ENCODE data around the gene SYT1.
"Not testable (repeated sequence)": the region's sequence is repeated elsewhere in the genome, so short reads cannot be mapped to it uniquely, and the experiment has no call there.

SYT1 gene

GRCh38 chr12:79156846-79157463 lies 292.4 kb downstream of the SYT1 start:
- no peak for DNase-seq

GRCh38 chr12:79161249-79161934 lies 296.8 kb downstream of the SYT1 start:
- no peak for DNase-seq

DNA sequence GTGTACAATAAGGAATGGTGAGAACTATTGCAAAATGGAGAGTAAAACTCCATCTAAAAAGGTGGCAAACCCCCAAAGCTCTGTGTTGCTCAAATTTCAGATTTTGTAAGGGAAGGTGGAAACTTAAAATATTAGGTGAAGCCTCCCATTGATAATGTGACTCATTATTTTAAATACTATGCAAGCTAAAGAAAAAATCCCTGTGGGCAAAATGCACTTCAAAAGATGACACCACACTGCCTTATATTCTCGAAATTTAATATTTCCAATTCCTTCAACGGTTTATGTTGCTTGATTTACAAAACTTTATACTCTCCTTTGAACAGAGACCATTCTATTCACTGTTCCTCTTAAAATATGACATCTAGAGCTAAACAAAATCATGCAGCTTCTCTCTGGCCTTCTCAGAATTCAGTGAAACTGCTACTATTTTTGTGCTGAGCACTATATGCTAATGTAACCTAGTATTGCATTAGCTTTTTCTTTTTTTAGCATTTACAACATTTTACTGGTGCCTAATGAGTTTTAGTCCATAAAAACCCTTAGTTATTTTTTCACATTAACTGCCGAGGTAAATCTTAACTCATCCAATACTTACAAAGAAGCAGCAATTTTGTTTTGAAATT lies 297.7 kb downstream of the SYT1 start:
- DNase-seq, result no peak

DNA sequence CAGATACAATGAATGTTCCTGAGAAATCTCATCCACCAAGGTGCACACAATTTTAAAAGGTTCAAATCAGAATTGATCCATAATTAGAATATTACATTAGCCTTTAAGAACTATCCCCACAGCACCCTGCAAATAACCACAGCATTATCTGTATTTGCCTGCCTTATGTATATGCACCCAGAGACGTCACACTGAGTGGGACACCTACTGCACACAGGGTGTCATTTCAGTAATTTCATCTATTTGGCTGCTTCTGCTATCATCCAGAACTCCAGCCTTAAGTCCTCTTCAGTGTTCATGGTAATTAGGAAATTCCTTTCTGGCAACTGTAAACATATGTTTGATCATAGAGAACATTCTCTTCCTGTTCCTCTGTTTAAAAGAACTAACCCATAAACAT lies 298.4 kb downstream of the SYT1 start:
- DNase-seq, result no peak

DNA sequence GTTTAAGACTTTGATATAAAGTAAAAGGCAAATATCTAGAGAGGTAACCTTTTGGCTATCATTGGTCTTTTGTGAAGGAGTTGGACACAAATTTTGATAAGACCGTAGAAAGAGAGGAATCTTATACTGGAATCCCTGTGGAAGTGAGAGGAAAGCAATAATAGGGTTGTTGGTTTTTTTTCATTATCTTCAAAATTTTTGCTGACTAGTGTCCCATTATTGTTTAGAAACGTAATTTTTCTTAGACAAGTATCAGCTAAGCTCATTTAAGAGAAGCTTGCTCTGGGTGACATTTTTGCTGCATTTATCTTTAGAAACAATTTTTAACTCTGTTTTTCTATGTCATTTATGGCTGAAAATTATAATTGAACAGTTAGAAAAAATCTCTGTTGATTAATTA lies 300.3 kb downstream of the SYT1 start:
- DNase-seq, result no peak

- DNase-seq, result no peak
Observed at GRCh38 chr12:79168687-79169086, 304.1 kb downstream of the SYT1 start.

DNA sequence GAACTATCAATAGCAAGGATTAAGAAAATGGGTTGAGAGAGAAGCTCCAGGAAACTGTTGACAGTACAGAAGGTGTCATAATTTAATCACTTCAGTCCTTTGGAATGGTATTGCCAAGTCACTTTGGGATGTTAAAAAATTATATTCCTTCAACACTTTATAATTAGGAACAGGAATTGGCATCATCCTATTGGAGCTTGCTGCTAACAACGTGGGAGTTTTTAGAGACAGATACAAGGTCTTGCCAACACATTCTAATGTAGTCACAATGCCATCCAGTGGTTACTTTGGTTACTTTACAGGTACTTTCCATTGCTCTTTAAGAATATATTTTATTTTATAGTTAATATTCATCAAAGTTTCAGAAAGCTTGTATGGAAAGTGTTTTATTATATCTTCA lies 310.1 kb downstream of the SYT1 start:
- DNase-seq, result peak; percentile 44

- DNase-seq, result peak; percentile 18
Observed at GRCh38 chr12:79183003-79183402, 318.4 kb downstream of the SYT1 start.

GRCh38 chr12:79183926-79184325 lies 319.4 kb downstream of the SYT1 start:
- DNase-seq, result peak; percentile 4

DNA sequence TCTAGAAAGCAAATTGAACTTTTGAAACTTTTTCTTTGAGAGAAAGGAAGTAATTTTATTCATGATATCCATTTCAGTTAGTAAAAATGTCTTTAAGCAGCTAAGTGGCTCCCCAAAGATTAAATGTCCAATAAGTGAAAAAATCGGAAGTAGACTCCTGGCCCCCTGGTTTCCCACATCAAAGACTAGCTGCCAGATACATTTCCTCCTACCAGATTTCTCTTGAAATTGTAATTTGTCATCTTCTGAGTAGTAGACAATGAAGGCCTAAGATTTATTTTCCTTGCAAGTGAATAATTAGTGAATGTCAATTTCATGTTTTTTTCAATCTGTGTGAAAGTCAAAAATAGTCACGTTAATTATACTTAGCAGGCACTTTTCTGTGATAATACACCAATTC lies 321.9 kb downstream of the SYT1 start:
- no peak for DNase-seq

DNA sequence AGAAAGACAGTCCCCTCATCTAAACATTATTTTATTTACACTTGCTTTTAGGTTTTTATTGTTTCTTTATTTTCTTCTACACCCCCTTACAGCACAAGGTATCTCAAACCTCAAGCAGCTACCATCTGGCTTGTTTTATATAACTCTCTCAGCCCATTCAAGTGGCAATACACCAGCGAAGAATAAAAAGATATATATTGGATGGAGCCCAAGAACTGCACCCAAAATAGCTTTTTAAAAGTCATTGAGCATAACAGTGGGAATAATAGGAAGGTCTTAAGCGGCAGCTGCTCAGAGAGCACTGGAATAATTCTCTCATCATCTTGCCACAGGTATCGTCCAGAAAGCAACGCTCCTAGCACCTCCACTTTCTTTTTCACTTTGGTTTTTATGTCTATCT lies 322.5 kb downstream of the SYT1 start:
- DNase-seq, result no peak

- no peak for DNase-seq
Observed at GRCh38 chr12:79191391-79191790, 326.8 kb downstream of the SYT1 start.

DNA sequence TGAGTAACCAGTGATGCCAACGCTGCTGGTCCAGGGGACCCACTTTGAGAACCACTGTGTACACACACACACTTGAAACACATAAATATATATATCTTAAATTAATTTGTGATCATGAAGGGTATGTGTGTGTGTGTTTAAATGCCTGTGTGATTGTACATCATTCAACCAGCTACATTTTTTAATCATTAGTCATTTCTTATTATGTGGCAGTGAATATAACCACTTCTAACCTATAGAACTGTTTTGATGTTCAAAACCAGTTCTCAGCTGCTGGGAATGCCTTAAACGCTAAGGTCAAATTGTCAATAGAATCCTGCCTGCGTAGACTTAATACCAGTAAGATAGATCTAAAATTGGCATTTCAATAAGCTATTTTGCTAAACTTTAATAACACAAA lies 330.0 kb downstream of the SYT1 start:
- peak; percentile 21 for DNase-seq

- no peak for DNase-seq
Observed at GRCh38 chr12:79199166-79199565, 334.6 kb downstream of the SYT1 start.

DNA sequence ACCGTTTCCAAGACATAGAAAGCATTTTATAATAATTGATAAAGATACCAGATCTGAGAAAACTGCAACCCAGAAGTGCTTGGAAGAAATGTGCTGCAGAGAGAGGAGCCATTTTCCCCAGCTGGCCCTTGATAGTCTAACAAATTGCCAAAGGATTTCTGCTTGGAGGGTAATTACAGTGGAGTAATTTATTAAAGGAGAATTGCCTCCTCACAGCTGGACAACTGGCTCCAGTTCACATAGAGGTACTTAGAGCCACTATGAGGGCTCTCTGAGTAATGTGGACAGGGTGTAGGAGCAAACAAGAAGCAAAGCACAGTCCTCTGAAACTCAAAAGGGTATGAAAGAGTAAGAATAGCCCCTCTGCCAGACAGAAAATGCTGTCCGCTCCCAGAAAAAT lies 335.6 kb downstream of the SYT1 start:
- DNase-seq, result no peak

GRCh38 chr12:79203058-79203647 lies 338.6 kb downstream of the SYT1 start:
- DNase-seq, result no peak

- no peak for DNase-seq
Observed at GRCh38 chr12:79206871-79207270, 342.3 kb downstream of the SYT1 start.

DNA sequence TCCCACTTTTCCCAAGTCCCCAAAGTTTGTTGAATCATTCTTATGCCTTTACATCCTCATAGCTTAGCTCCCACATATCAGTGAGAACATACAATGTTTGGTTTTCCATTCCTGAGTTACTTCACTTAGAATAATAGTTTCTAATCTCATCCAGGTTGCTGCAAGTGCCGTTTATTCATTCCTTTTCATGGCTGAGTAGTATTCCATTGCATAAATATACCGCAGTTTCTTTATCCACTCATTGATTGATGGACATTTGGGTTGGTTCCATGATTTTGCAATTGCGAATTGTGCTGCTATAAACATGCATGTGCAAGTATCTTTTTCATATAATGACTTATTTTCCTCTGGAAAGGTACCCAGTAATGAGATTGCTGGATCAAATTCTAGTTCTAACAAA lies 345.8 kb downstream of the SYT1 start:
- DNase-seq, result not testable (repeated sequence)

DNA sequence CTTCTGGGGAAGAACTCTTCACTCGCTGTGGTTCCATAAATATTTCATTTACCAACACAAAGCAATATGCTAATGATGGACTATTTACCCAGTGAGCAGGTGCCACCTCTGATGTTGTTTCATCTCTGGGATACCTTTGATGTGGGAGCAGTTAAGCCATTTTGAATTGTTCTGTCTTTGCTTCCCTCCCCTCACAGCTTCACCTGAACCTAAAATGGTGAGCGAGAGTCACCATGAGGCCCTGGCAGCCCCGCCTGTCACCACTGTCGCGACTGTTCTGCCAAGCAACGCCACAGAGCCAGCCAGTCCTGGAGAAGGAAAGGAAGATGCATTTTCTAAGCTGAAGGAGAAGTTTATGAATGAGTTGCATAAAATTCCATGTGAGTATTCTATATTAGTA lies 352.7 kb downstream of the SYT1 start:
- no peak for DNase-seq

DNA sequence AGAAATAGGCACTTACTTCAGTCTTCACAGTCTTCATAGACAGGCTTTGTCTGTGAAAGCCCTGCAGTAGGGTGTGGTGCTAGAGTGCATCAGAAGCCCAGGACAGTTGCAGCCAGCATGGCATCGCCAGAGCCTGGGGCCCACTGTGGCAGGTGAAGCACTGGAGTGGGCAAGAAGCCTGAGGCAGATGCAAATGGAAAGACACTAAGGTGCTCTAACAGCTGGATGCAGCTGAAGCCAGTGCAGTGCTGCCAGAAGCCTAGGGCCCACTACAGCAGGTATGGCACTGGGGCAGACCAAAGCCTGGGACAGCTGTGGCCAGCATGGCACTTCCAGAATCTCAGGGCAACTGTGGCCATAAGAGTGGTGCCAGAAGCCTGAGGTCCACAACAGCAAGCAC lies 358.6 kb downstream of the SYT1 start:
- DNase-seq, result no peak

GRCh38 chr12:79223761-79224160 lies 359.2 kb downstream of the SYT1 start:
- no peak for DNase-seq

- DNase-seq, result no peak
Observed at GRCh38 chr12:79227091-79227490, 362.5 kb downstream of the SYT1 start.

- DNase-seq, result no peak
Observed at GRCh38 chr12:79227646-79228045, 363.1 kb downstream of the SYT1 start.

GRCh38 chr12:79233341-79233781 lies 368.8 kb downstream of the SYT1 start:
- DNase-seq, result no peak
